ENCODE measurements around the gene DIP2B. TPM values are rescaled to one million over a fixed set of nuclear protein-coding genes. Genes with fewer than 3 reads are reported as not detected.

Gene DIP2B, protein sequence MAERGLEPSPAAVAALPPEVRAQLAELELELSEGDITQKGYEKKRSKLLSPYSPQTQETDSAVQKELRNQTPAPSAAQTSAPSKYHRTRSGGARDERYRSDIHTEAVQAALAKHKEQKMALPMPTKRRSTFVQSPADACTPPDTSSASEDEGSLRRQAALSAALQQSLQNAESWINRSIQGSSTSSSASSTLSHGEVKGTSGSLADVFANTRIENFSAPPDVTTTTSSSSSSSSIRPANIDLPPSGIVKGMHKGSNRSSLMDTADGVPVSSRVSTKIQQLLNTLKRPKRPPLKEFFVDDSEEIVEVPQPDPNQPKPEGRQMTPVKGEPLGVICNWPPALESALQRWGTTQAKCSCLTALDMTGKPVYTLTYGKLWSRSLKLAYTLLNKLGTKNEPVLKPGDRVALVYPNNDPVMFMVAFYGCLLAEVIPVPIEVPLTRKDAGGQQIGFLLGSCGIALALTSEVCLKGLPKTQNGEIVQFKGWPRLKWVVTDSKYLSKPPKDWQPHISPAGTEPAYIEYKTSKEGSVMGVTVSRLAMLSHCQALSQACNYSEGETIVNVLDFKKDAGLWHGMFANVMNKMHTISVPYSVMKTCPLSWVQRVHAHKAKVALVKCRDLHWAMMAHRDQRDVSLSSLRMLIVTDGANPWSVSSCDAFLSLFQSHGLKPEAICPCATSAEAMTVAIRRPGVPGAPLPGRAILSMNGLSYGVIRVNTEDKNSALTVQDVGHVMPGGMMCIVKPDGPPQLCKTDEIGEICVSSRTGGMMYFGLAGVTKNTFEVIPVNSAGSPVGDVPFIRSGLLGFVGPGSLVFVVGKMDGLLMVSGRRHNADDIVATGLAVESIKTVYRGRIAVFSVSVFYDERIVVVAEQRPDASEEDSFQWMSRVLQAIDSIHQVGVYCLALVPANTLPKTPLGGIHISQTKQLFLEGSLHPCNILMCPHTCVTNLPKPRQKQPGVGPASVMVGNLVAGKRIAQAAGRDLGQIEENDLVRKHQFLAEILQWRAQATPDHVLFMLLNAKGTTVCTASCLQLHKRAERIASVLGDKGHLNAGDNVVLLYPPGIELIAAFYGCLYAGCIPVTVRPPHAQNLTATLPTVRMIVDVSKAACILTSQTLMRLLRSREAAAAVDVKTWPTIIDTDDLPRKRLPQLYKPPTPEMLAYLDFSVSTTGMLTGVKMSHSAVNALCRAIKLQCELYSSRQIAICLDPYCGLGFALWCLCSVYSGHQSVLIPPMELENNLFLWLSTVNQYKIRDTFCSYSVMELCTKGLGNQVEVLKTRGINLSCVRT (N-terminal part only)
- total RNA-seq (10 to 100 TPM; 11.7 to 21.5 (median 16.2) TPM), polyA plus RNA-seq (1 to 10 TPM; 3.0 to 3.6 TPM)
- long read RNA-seq, donor 1, full-length matches to known transcripts = 4 of 11 reads
- long read RNA-seq, donor 1, partial matches to known transcripts = 6 of 11 reads
- long read RNA-seq, donor 1, other reads (novel, unspliced or antisense) = 1 of 11 reads
- long read RNA-seq, donor 2, partial matches to known transcripts = 6 of 9 reads
- long read RNA-seq, donor 2, other reads (novel, unspliced or antisense) = 3 of 9 reads
- long read RNA-seq, donor 3, partial matches to known transcripts = 10 of 13 reads
- long read RNA-seq, donor 3, other reads (novel, unspliced or antisense) = 2 of 13 reads

DNA sequence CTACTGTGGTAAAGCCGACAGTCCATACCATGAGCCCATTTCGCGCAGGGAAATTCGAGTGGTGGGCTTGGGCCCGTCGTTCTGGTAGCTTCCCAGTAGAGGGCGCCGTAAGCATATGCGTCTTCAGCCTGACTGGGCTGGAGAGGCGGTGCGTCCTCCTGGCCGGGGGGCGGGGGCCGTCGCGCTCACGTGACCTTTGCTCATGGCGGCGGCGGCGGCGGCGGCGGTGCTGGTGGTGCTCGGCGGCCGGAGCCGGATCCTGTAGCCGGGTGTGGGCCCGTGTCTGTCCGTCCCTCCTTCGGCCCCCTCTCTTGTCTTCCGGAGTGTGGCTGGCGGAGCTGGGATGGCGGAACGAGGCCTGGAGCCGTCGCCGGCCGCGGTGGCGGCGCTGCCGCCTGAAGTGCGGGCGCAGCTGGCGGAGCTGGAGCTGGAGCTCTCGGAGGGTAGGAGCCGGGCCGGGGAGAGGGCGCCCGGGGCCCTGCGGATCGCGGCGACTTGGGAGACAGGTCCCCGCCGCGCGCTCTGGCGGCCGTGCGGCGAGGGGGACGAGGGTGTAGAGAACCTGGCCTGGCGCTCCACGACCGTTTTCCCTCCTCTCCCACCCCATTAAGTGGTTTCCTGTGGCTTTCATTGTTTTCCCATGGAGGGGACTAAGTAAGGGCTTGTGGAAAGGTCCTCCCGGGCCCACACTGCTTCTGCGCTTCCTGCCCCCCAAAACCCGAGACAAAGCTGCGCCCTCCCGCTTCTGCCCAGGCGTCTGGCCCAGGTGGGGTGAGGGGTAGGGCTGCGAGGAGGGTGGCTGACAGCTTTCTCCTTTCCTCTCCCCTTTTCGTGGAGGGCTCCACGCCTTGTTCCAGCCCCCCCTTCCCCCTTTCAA is at the start of gene DIP2B:
Gene DIP2B, plus strand, starts transcription at position 188 of the 877 bp plus-strand sequence. Its CDS starts 156 bp downstream, at position 344.
- peak; percentile 87 to 98 (median 94) for TF ChIP-seq CTCF (IDR thresholded peaks at IDR 0.05)
- ATAC-seq = peak; percentile 95 to 99 (median 96)
- Histone ChIP-seq H3K27me3 (no peaks in the 10 kb centered on the region), H3K27ac (peak within 1 kb of the TSS; percentile 74 to 97 (median 94)), H3K9me3 (peaks cover 0 to 8% (median 0%) of the 10 kb centered on the region in 11 donors), H3K4me1 (peaks cover 4 to 55% (median 47%) of the 10 kb centered on the region in 9 donors), H3K4me3 (peak within 1 kb of the TSS; percentile 68 to 95 (median 86)), H3K36me3 (no peaks in the 10 kb centered on the region)
- WGBS, 2 donors = 0 to 1% methylated on average over 62 to 77 of the region's 77 CpGs
- peak; percentile 96 for DNase-seq
- intact Hi-C loops (cut with DNase I) = loop anchor here (1.0 to 10.0 kb wide), 12 partner anchors 62 to 232 kb away; no protein-coding TSS in a partner anchor

GRCh38 chr12:50458606-50459005 is 46.2 kb upstream of the DIP2B start:
- no peak for DNase-seq
- ATAC-seq = no peak
- H3K36me3 ChIP-seq = peaks cover 0 to 100% (median 24%) of the 10 kb centered on the region in 9 donors
- intact Hi-C loops (cut with DNase I) = no loop called here
- no peaks in the 10 kb centered on the region for H3K9me3 ChIP-seq
- no peaks in the 10 kb centered on the region for H3K27me3 ChIP-seq
- TF ChIP-seq CTCF (IDR thresholded peaks at IDR 0.05) = no peak
- H3K27ac ChIP-seq = no peak overlapping the region
- no peak overlapping the region for H3K4me3 ChIP-seq
- H3K4me1 ChIP-seq = no peaks in the 10 kb centered on the region

DNA sequence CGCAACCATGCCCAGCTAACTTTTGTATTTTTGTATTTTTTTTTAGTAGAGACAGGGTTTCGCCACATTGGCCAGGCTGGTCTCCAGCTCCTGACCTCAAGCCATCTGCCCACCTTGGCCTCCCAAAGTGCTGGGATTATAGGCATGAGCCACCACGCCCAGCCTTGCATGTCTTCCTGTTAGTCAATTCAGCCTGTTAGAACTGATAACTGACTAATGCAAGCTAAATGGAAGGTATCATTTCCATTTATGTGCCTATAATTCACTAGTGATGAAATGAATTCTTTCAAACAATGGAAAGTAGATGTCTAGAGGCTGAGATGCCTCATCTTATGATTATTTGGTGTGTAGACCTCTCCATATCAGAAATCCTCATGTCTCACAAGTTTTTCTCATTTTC is 37.3 kb upstream of the DIP2B start:
- peaks cover 0 to 100% (median 38%) of the 10 kb centered on the region in 9 donors for H3K36me3 ChIP-seq
- intact Hi-C loops (cut with DNase I) = no loop called here

More for the DNA sequence above, 37.3 kb upstream of the DIP2B start:
- H3K27ac ChIP-seq = no peak overlapping the region
- ATAC-seq (no peak), DNase-seq (no peak)
- no peaks in the 10 kb centered on the region for H3K27me3 ChIP-seq
- WGBS, 2 donors = 97% methylated on average over 3 of the region's 3 CpGs
- H3K9me3 ChIP-seq = no peaks in the 10 kb centered on the region
- no peak for TF ChIP-seq CTCF (IDR thresholded peaks at IDR 0.05)
- H3K4me1 ChIP-seq = no peaks in the 10 kb centered on the region
- no peak overlapping the region for H3K4me3 ChIP-seq
